Mucosa of descending colon (tissue), 3 donors: ENCODE data around the gene RP9. TPM values are rescaled to one million over a fixed set of nuclear protein-coding genes. Genes with fewer than 3 reads are reported as not detected.
A peak's percentile ranks its signal among the peaks of the same experiment; 100 is the strongest.

Source experiments
- ATAC-seq: fragments of 200-7000 bp; cut with Tn5 transposase; one replicate; pipeline ENCODE4 v1.9.1; 2020; ENCODE audit warnings: mild to moderate bottlenecking, moderate library complexity
- DNase-seq, 3 donors: peaks; one replicate each; pipeline ENCODE4 v3.0.0-alpha.2; 2020
- H3K36me3 ChIP-seq: fragments of 200-600 bp; one replicate; pipeline ENCODE4 v1.8.0; 2021; ENCODE audit warnings: low read depth, mild to moderate bottlenecking
- H3K4me1 ChIP-seq: fragments of 200-600 bp; one replicate; pipeline ENCODE4 v1.8.0; 2021; ENCODE audit warnings: low read depth, mild to moderate bottlenecking
- H3K4me3 ChIP-seq: fragments of 200-600 bp; one replicate; pipeline ENCODE4 v1.8.0; 2021; ENCODE audit warnings: mild to moderate bottlenecking
- H3K9me3 ChIP-seq: fragments of 200-600 bp; one replicate; pipeline ENCODE4 v1.8.0; 2021; ENCODE audit warnings: mild to moderate bottlenecking
- intact Hi-C, 2 donors: fragments of 100-400 bp; cut with DNase I in 1 of 2; cut with micrococcal nuclease in 1 of 2; formaldehyde crosslinking; loops; one replicate each; pipeline versions ENCODE4 v1.11.0 to v1.11.1; 2022; cut with DNase I, micrococcal nuclease
- long read RNA-seq, 2 donors: library from polyadenylated mRNA; unstranded; transcript quantifications; one replicate each; pipeline ENCODE4 v2.0.0, GENCODE V29; 2019 to 2021
- total RNA-seq, 3 donors: library from RNA; stranded (reverse); fragmentation: NEBNext Ultra II Directional in 2 of 3; extraction: Animal tissue kit (Norgen Biotek cat#: 25700) in 2 of 3; gene quantifications; one replicate each; pipeline versions ENCODE4 v1.2.1 to v1.2.4, GENCODE V29; 2021 to 2023
- TF ChIP-seq, protein P1 (sequence below): fragments of 200-600 bp; IDR thresholded peaks from one replicate; pipeline ENCODE4 v1.8.0; 2022; ENCODE audit warnings: antibody characterized with exemption, mild to moderate bottlenecking
- donor health status: DM: no; HTN: no; CAD: no; lungs with moderate emphysema.
- donor health status: DM: no; HTN: no; CAD: no.
- donor health status: DM: no; HTN: yes; CAD: no.

RP9 gene, protein sequence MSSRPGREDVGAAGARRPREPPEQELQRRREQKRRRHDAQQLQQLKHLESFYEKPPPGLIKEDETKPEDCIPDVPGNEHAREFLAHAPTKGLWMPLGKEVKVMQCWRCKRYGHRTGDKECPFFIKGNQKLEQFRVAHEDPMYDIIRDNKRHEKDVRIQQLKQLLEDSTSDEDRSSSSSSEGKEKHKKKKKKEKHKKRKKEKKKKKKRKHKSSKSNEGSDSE
- 10 to 100 TPM; 10.8 to 12.2 (median 11.5) TPM for total RNA-seq
- long read RNA-seq, donor 1, transcript RP9-201 (6 exons, 1,121 nt) = major isoform, 18 of 22 reads
- long read RNA-seq, donor 1, partial matches to known transcripts = 1 of 22 reads
- long read RNA-seq, donor 1, other reads (novel, unspliced or antisense) = 3 of 22 reads
- long read RNA-seq, donor 2, transcript RP9-201 (6 exons, 1,121 nt) = major isoform, 9 of 12 reads
- long read RNA-seq, donor 2, partial matches to known transcripts = 0 of 12 reads
- long read RNA-seq, donor 2, other reads (novel, unspliced or antisense) = 3 of 12 reads

DNA sequence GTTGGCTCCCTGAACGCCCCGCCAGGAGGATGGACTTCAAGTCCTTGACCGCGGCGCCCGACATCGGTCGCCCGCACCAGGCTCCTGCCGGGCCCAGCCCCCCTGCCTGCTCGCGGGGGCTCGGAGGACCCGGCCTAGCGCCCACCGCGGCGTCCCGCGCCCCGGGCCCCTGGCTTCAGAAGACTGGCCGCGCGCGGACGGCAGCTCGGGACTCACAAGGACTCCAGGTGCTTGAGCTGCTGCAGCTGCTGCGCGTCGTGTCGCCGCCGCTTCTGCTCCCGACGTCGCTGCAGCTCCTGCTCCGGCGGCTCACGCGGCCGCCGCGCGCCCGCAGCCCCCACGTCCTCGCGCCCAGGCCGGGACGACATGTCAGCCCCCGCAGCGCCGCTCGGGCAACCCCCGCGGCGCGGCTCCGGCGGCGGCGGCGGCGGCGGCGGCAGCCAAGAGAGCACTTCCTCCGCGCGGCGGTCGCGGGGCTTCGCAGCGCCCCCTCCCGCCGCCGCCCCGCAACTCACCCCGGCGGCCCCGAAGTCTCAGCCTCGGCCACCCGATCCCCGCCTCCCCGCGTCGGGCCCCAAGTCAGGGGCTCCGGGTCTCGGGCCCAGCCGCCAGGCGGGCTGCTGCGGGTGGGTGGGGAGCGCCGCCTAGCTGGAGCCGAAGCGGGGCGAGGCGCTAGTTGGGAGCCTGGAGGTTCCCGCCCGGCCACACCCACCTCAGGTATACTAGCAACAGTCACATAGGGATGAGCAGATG, at the start of gene RP9:
Gene RP9 (minus strand): TSS at position 400 of the 753 bp plus-strand sequence. CDS start 32 bp downstream, at position 368.
- TF ChIP-seq, protein P1, sequence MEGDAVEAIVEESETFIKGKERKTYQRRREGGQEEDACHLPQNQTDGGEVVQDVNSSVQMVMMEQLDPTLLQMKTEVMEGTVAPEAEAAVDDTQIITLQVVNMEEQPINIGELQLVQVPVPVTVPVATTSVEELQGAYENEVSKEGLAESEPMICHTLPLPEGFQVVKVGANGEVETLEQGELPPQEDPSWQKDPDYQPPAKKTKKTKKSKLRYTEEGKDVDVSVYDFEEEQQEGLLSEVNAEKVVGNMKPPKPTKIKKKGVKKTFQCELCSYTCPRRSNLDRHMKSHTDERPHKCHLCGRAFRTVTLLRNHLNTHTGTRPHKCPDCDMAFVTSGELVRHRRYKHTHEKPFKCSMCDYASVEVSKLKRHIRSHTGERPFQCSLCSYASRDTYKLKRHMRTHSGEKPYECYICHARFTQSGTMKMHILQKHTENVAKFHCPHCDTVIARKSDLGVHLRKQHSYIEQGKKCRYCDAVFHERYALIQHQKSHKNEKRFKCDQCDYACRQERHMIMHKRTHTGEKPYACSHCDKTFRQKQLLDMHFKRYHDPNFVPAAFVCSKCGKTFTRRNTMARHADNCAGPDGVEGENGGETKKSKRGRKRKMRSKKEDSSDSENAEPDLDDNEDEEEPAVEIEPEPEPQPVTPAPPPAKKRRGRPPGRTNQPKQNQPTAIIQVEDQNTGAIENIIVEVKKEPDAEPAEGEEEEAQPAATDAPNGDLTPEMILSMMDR = peak; percentile 58
- intact Hi-C loops = no loop called here
- peaks cover 24% of the 10 kb centered on the region for H3K4me1 ChIP-seq

DNA sequence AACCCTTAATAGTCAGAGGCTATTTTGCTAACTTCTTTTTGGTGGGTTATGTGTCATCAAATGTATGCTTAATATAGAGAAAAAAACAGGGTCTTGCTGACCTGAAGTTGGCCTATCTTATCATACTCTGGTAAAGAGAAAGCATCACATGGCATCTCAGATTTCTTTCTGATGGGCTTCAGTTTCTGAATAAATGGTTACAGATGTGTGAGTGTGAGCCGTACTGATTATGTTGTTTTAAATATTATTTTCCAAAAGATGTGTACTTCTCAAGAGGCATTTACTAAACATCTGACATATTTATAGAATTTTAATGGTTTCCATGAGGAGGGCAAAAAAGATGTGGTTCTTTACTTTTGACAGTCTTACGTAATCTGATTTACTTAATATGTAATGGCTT, 48.6 kb upstream of the RP9 start:
- no peaks in the 10 kb centered on the region for H3K9me3 ChIP-seq
- H3K4me3 ChIP-seq = no peak overlapping the region
- TF ChIP-seq, protein P1 = no peak
- intact Hi-C loops = no loop called here
- no peaks in the 10 kb centered on the region for H3K36me3 ChIP-seq
- no peak for ATAC-seq
- no peaks in the 10 kb centered on the region for H3K4me1 ChIP-seq
- no peak for DNase-seq

More for the DNA sequence above, at the start of gene RP9:
- ATAC-seq (peak; percentile 95), DNase-seq (peak; percentile 66 to 83 (median 81))
- no peaks in the 10 kb centered on the region for H3K9me3 ChIP-seq
- no peaks in the 10 kb centered on the region for H3K36me3 ChIP-seq
- H3K4me3 ChIP-seq = peak within 1 kb of the TSS; percentile 90

- H3K9me3 ChIP-seq = no peaks in the 10 kb centered on the region
- no peak overlapping the region for H3K4me3 ChIP-seq
- ATAC-seq (no peak), DNase-seq (no peak)
- TF ChIP-seq, protein P1 = no peak
- no peaks in the 10 kb centered on the region for H3K4me1 ChIP-seq
- no peaks in the 10 kb centered on the region for H3K36me3 ChIP-seq
- intact Hi-C loops = no loop called here
Observed at GRCh38 chr7:33157311-33157710, 48.1 kb upstream of the RP9 start.

DNA sequence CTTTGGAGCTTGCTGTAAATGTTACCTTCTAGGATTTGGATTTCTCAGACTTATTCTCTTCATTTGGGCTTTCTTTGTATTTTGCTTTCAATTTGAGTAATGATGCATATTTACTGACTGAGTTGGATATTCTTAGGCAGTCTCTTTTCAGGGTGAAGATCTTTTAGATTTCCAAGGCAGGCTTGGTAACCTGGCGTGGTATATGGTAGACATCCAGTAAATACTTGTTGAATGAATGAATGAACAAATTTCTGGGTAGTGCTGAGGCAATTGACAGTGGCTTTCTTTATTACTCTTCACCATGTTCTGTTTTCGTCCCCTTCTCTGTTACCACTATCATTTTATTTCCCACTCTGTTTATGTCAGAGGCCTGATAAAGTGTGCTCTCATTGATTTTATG, 47.2 kb upstream of the RP9 start:
- TF ChIP-seq, protein P1 = no peak
- DNase-seq (no peak), ATAC-seq (no peak)
- no peak overlapping the region for H3K4me3 ChIP-seq
- intact Hi-C loops = no loop called here
- H3K36me3 ChIP-seq = no peaks in the 10 kb centered on the region
- H3K9me3 ChIP-seq = no peaks in the 10 kb centered on the region
- H3K4me1 ChIP-seq = no peaks in the 10 kb centered on the region

DNA sequence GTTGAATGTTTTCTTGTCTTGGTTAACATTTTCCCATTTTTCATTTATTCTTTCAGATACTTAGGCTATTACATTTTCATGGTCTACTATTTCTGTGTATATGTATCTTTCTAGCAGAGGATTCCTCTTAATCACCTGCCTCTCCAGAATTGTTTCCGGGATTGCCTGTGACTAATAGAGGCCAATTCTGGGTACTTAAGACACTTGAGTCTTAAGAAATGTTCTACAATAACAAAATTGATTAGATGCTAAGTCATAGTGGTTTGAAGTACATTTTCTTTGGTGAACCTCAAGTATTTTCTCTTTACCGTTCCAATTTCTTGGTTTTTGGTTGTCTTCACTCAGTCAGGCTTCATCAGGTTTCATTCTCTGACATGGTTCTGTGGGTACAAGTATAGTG, 46.6 kb upstream of the RP9 start:
- intact Hi-C loops = no loop called here
- ATAC-seq (no peak), DNase-seq (no peak)
- H3K4me3 ChIP-seq = no peak overlapping the region
- TF ChIP-seq, protein P1 = no peak
- no peaks in the 10 kb centered on the region for H3K4me1 ChIP-seq
- no peaks in the 10 kb centered on the region for H3K9me3 ChIP-seq
- H3K36me3 ChIP-seq = no peaks in the 10 kb centered on the region
